Spinal cord (tissue), 10 donors: ENCODE data around the gene PNLIPRP3. TPM values are rescaled to one million over a fixed set of nuclear protein-coding genes. Genes with fewer than 3 reads are reported as not detected.

ENCODE experiments used
- DNase-seq, 6 donors: peaks; one replicate each; pipeline versions ENCODE4 v3.0.0 to v3.0.0-alpha.2; 2013 to 2015; ENCODE audit warnings: low spot score in 6 of 6, low read depth in 4 of 6
- H3K27ac ChIP-seq: one replicate; pipeline ENCODE4 v1.5.1; 2013; ENCODE audit warnings: low read depth, low read length, control low read depth
- H3K27me3 ChIP-seq: one replicate; pipeline ENCODE4 v1.6.1; 2013; ENCODE audit warnings: low read length; ENCODE audit not compliant: control insufficient read depth, insufficient read depth
- H3K36me3 ChIP-seq: one replicate; pipeline ENCODE4 v1.6.1; 2013; ENCODE audit warnings: low read length; ENCODE audit not compliant: control insufficient read depth, insufficient read depth
- H3K4me1 ChIP-seq: one replicate; pipeline ENCODE4 v1.6.1; 2013; ENCODE audit warnings: low read length; ENCODE audit not compliant: control insufficient read depth, insufficient read depth
- H3K4me3 ChIP-seq: one replicate; pipeline ENCODE4 v1.5.1; 2013; ENCODE audit warnings: low read depth, low read length, control low read depth
- H3K9me3 ChIP-seq: one replicate; pipeline ENCODE4 v1.6.1; 2013; ENCODE audit warnings: low read length; ENCODE audit not compliant: control insufficient read depth, insufficient read depth
- WGBS: methylation state at CpG from one replicate; pipeline ENCODE4 v1.1.5; 2013; ENCODE audit warnings: missing lambda C conversion rate; ENCODE audit not compliant: insufficient coverage; 5-methylcytosine and 5-hydroxymethylcytosine counted together
- polyA plus RNA-seq, 2 donors: library from polyadenylated mRNA; unstranded; fragments of 120-200 nt; gene quantifications; one replicate each; pipeline ENCODE4 v1.2.1, GENCODE V29; 2013; ENCODE audit not compliant: insufficient read length in 2 of 2
- total RNA-seq, 2 donors: library from RNA; depleted of rRNA in 1 of 2; stranded (reverse); fragments of 120-200 nt in 1 of 2; fragments of >200 nt in 1 of 2; gene quantifications; one replicate each; pipeline versions ENCODE4 v1.2.3 to v1.2.4, GENCODE V29; 2013 to 2014
- donor health status: healthy.

Gene PNLIPRP3
- total and polyA plus RNA-seq, 4 donors: not detected

GRCh38 chr10:116408719-116409118 is 18.9 kb upstream of the PNLIPRP3 start:
- Histone ChIP-seq H3K4me3 (no peak overlapping the region), H3K9me3 (no peaks in the 10 kb centered on the region), H3K27me3 (no peaks in the 10 kb centered on the region), H3K4me1 (no peaks in the 10 kb centered on the region), H3K27ac (no peak overlapping the region), H3K36me3 (no peaks in the 10 kb centered on the region)
- 0% methylated on average over 2 of the region's 7 CpGs for WGBS
- DNase-seq: peak in 2 of 6 donors; percentile 8 to 24

- H3K36me3 ChIP-seq: no peaks in the 10 kb centered on the region
- H3K4me1 ChIP-seq: no peaks in the 10 kb centered on the region
- H3K9me3 ChIP-seq: no peaks in the 10 kb centered on the region
- WGBS: no CpG with 5 or more reads among the region's 5 CpGs
- no peak overlapping the region for H3K4me3 ChIP-seq
- no peak overlapping the region for H3K27ac ChIP-seq
- H3K27me3 ChIP-seq: no peaks in the 10 kb centered on the region
- no peak for DNase-seq
These were observed 17.3 kb upstream of the PNLIPRP3 start for GRCh38 chr10:116410351-116410750.

- H3K9me3 ChIP-seq: no peaks in the 10 kb centered on the region
- no peaks in the 10 kb centered on the region for H3K4me1 ChIP-seq
- H3K4me3 ChIP-seq: no peak overlapping the region
- no peak overlapping the region for H3K27ac ChIP-seq
- no peak for DNase-seq
- H3K27me3 ChIP-seq: no peaks in the 10 kb centered on the region
- H3K36me3 ChIP-seq: no peaks in the 10 kb centered on the region
- WGBS: 60% methylated on average over 1 of the region's 2 CpGs
These were observed 9.8 kb upstream of the PNLIPRP3 start for GRCh38 chr10:116417821-116418220.

- Histone ChIP-seq H3K4me1 (no peaks in the 10 kb centered on the region), H3K9me3 (no peaks in the 10 kb centered on the region), H3K36me3 (no peaks in the 10 kb centered on the region), H3K27ac (no peak overlapping the region), H3K4me3 (no peak overlapping the region), H3K27me3 (no peaks in the 10 kb centered on the region)
- no peak for DNase-seq
- no CpG with 5 or more reads among the region's 1 CpG for WGBS
These were observed 9.3 kb upstream of the PNLIPRP3 start for GRCh38 chr10:116418389-116418788.

- Histone ChIP-seq H3K36me3 (no peaks in the 10 kb centered on the region), H3K4me3 (no peak overlapping the region), H3K4me1 (no peaks in the 10 kb centered on the region), H3K27ac (no peak overlapping the region), H3K27me3 (no peaks in the 10 kb centered on the region), H3K9me3 (no peaks in the 10 kb centered on the region)
- no peak for DNase-seq
- WGBS: no CpG with 5 or more reads among the region's 1 CpG
These were observed 5.8 kb upstream of the PNLIPRP3 start for GRCh38 chr10:116421815-116422214.

GRCh38 chr10:116429288-116429977 is 1.8 kb downstream of the PNLIPRP3 start:
- H3K27me3 ChIP-seq: no peaks in the 10 kb centered on the region
- DNase-seq: no peak
- no peak overlapping the region for H3K4me3 ChIP-seq
- H3K9me3 ChIP-seq: no peaks in the 10 kb centered on the region
- WGBS: no CpG with 5 or more reads among the region's 4 CpGs
- H3K36me3 ChIP-seq: no peaks in the 10 kb centered on the region
- H3K27ac ChIP-seq: no peak overlapping the region
- H3K4me1 ChIP-seq: no peaks in the 10 kb centered on the region

GRCh38 chr10:116430288-116430687 is 2.6 kb downstream of the PNLIPRP3 start:
- Histone ChIP-seq H3K9me3 (no peaks in the 10 kb centered on the region), H3K27me3 (no peaks in the 10 kb centered on the region), H3K4me1 (no peaks in the 10 kb centered on the region), H3K4me3 (no peak overlapping the region), H3K27ac (no peak overlapping the region), H3K36me3 (no peaks in the 10 kb centered on the region)
- 100% methylated on average over 1 of the region's 1 CpG for WGBS
- DNase-seq: no peak

GRCh38 chr10:116431598-116431997 is 4.0 kb downstream of the PNLIPRP3 start:
- H3K27ac ChIP-seq: no peak overlapping the region
- H3K36me3 ChIP-seq: no peaks in the 10 kb centered on the region
- H3K9me3 ChIP-seq: no peaks in the 10 kb centered on the region
- WGBS: 61% methylated on average over 2 of the region's 2 CpGs
- no peaks in the 10 kb centered on the region for H3K27me3 ChIP-seq
- H3K4me3 ChIP-seq: no peak overlapping the region
- no peak for DNase-seq
- H3K4me1 ChIP-seq: no peaks in the 10 kb centered on the region

GRCh38 chr10:116437076-116437692 is 9.5 kb downstream of the PNLIPRP3 start:
- WGBS: 90% methylated on average over 1 of the region's 1 CpG
- Histone ChIP-seq H3K27ac (no peak overlapping the region), H3K9me3 (no peaks in the 10 kb centered on the region), H3K4me1 (no peaks in the 10 kb centered on the region), H3K4me3 (no peak overlapping the region), H3K36me3 (no peaks in the 10 kb centered on the region), H3K27me3 (no peaks in the 10 kb centered on the region)
- no peak for DNase-seq
